Activated T-cell treated with anti-CD3 and anti-CD28 coated beads for 1 hour (primary cell): ENCODE results near the gene THSD4.

Experiments used
- DNase-seq: peaks from one replicate; pipeline ENCODE4 v3.0.0-alpha.2; 2020; ENCODE audit warnings: low read depth

THSD4 gene

GRCh38 chr15:71097890-71098289 is 17.4 kb upstream of the THSD4 start:
- no peak for DNase-seq

- DNase-seq = no peak
These were observed 16.4 kb upstream of the THSD4 start for GRCh38 chr15:71098920-71099319.

GRCh38 chr15:71103102-71103676 is 12.1 kb upstream of the THSD4 start:
- no peak for DNase-seq

GRCh38 chr15:71104636-71105035 is 10.6 kb upstream of the THSD4 start:
- no peak for DNase-seq

- no peak for DNase-seq
These were observed 9.8 kb upstream of the THSD4 start for GRCh38 chr15:71105444-71105843.

GRCh38 chr15:71106802-71107500 is 8.3 kb upstream of the THSD4 start:
- DNase-seq = no peak

GRCh38 chr15:71107501-71107815 is 7.8 kb upstream of the THSD4 start:
- DNase-seq = no peak

GRCh38 chr15:71109130-71109529 is 6.1 kb upstream of the THSD4 start:
- no peak for DNase-seq

- DNase-seq = no peak
These were observed 5.4 kb upstream of the THSD4 start for GRCh38 chr15:71109905-71110304.

- DNase-seq = no peak
These were observed 4.7 kb upstream of the THSD4 start for GRCh38 chr15:71110405-71111180.

GRCh38 chr15:71111181-71111565 is 4.1 kb upstream of the THSD4 start:
- DNase-seq = no peak

GRCh38 chr15:71111950-71112349 is 3.3 kb upstream of the THSD4 start:
- DNase-seq = no peak

GRCh38 chr15:71112429-71112828 is 2.8 kb upstream of the THSD4 start:
- DNase-seq = no peak

GRCh38 chr15:71114066-71114680 is 1.1 kb upstream of the THSD4 start:
- DNase-seq = no peak

- no peak for DNase-seq
These were observed 488 bp downstream of the THSD4 start for GRCh38 chr15:71115567-71116351.

GRCh38 chr15:71116366-71116765 is 1.1 kb downstream of the THSD4 start:
- no peak for DNase-seq

- no peak for DNase-seq
These were observed 1.7 kb downstream of the THSD4 start for GRCh38 chr15:71116942-71117341.

GRCh38 chr15:71117714-71118305 is 2.5 kb downstream of the THSD4 start:
- DNase-seq = no peak

GRCh38 chr15:71118345-71118744 is 3.1 kb downstream of the THSD4 start:
- no peak for DNase-seq

GRCh38 chr15:71118881-71119632 is 3.8 kb downstream of the THSD4 start:
- no peak for DNase-seq

GRCh38 chr15:71120428-71120944 is 5.2 kb downstream of the THSD4 start:
- no peak for DNase-seq
